ENCODE measurements around the gene CPA4.

CPA4 gene

DNA sequence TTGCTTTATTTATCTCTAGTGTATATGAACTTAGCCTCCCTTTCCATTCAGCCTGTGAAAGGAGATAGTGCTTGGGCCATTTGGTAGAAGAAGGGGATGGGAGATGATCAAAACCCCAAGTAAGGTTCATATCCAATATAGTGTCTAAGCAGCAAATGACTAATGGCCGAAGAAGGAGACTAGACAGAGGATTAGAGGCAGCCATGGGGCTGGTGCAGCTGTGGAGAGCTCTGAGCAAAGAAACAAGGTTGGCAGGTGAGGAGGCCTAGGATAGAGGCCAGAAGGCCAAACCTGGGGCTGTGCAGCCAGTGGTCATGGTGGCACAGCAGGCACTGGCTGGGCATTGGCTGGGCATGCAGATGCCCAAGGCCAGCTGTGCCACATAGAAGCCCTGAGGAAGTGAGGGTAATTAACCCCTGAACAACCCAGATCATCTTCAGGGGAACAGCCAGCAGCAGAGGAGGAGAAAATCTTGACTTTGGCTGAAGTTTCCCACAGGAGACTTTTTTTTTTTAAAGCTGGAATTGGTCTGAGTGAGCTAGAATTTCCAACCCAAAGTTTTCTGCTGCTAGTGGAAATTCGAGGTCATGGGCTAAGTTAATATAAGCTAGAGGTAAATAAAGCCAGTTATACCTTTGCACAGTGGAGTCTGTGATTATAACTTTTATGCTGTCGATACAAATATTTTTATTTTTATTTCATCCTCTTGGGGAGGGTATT, 77.0 kb downstream of the CPA4 start:
- no peak overlapping the region for H3K4me3 ChIP-seq (replicated peaks; ENCODE audit: insufficient read depth, low read length)
- peak overlapping the region; percentile 30 for H3K27ac ChIP-seq (replicated peaks)
- DNase-seq (ENCODE audit: low read depth in 1 of 2, low spot score in 1 of 2), result no peak
- no peaks in the 10 kb centered on the region for H3K27me3 ChIP-seq (ENCODE audit: insufficient read depth, poor library complexity, severe bottlenecking)
- TF ChIP-seq, protein P1, sequence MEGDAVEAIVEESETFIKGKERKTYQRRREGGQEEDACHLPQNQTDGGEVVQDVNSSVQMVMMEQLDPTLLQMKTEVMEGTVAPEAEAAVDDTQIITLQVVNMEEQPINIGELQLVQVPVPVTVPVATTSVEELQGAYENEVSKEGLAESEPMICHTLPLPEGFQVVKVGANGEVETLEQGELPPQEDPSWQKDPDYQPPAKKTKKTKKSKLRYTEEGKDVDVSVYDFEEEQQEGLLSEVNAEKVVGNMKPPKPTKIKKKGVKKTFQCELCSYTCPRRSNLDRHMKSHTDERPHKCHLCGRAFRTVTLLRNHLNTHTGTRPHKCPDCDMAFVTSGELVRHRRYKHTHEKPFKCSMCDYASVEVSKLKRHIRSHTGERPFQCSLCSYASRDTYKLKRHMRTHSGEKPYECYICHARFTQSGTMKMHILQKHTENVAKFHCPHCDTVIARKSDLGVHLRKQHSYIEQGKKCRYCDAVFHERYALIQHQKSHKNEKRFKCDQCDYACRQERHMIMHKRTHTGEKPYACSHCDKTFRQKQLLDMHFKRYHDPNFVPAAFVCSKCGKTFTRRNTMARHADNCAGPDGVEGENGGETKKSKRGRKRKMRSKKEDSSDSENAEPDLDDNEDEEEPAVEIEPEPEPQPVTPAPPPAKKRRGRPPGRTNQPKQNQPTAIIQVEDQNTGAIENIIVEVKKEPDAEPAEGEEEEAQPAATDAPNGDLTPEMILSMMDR (IDR thresholded peaks at IDR 0.05; ENCODE audit: insufficient read depth, low read length), result no peak
- TF ChIP-seq, protein P2, sequence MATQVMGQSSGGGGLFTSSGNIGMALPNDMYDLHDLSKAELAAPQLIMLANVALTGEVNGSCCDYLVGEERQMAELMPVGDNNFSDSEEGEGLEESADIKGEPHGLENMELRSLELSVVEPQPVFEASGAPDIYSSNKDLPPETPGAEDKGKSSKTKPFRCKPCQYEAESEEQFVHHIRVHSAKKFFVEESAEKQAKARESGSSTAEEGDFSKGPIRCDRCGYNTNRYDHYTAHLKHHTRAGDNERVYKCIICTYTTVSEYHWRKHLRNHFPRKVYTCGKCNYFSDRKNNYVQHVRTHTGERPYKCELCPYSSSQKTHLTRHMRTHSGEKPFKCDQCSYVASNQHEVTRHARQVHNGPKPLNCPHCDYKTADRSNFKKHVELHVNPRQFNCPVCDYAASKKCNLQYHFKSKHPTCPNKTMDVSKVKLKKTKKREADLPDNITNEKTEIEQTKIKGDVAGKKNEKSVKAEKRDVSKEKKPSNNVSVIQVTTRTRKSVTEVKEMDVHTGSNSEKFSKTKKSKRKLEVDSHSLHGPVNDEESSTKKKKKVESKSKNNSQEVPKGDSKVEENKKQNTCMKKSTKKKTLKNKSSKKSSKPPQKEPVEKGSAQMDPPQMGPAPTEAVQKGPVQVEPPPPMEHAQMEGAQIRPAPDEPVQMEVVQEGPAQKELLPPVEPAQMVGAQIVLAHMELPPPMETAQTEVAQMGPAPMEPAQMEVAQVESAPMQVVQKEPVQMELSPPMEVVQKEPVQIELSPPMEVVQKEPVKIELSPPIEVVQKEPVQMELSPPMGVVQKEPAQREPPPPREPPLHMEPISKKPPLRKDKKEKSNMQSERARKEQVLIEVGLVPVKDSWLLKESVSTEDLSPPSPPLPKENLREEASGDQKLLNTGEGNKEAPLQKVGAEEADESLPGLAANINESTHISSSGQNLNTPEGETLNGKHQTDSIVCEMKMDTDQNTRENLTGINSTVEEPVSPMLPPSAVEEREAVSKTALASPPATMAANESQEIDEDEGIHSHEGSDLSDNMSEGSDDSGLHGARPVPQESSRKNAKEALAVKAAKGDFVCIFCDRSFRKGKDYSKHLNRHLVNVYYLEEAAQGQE (IDR thresholded peaks at IDR 0.05; ENCODE audit: insufficient replicate concordance, low read depth), result no peak
- TF ChIP-seq GABPA (IDR thresholded peaks at IDR 0.05; ENCODE audit: low read depth), result no peak
- no peak for TF ChIP-seq SPI1 (IDR thresholded peaks at IDR 0.05; ENCODE audit: borderline replicate concordance, low read depth)
- TF ChIP-seq POLR2AphosphoS5 (IDR thresholded peaks at IDR 0.05; ENCODE audit: low read depth), result no peak

DNA sequence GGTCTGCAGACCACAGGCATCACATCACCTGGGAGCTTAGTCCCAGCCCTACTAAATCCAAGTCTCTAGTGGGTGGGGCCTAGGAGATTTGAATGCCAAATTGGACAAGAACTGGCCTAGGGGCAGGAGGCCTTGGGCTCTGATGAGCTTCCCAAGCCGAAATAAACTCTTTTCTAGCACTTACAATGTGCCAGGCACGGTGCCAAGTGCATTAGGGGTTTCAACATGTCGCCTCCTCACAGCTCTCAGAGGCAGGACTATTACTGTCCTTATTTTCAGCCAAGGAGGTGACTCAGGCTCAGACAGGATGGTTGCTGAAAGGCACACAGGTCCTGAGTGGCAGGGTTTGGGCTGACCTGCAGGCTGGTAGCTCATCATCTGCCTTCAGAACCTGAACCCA, 78.1 kb downstream of the CPA4 start:
- Histone ChIP-seq H3K27ac (replicated peaks) (no peak overlapping the region), H3K27me3 (ENCODE audit: insufficient read depth, poor library complexity, severe bottlenecking) (no peaks in the 10 kb centered on the region), H3K4me3 (replicated peaks; ENCODE audit: insufficient read depth, low read length) (no peak overlapping the region)
- DNase-seq (ENCODE audit: low read depth in 1 of 2, low spot score in 1 of 2), result no peak
- TF ChIP-seq, protein P2 (IDR thresholded peaks at IDR 0.05; ENCODE audit: insufficient replicate concordance, low read depth), result no peak
- TF ChIP-seq SPI1 (IDR thresholded peaks at IDR 0.05; ENCODE audit: borderline replicate concordance, low read depth) (no peak), GABPA (IDR thresholded peaks at IDR 0.05; ENCODE audit: low read depth) (no peak)
- TF ChIP-seq, protein P1 (IDR thresholded peaks at IDR 0.05; ENCODE audit: insufficient read depth, low read length), result no peak

DNA sequence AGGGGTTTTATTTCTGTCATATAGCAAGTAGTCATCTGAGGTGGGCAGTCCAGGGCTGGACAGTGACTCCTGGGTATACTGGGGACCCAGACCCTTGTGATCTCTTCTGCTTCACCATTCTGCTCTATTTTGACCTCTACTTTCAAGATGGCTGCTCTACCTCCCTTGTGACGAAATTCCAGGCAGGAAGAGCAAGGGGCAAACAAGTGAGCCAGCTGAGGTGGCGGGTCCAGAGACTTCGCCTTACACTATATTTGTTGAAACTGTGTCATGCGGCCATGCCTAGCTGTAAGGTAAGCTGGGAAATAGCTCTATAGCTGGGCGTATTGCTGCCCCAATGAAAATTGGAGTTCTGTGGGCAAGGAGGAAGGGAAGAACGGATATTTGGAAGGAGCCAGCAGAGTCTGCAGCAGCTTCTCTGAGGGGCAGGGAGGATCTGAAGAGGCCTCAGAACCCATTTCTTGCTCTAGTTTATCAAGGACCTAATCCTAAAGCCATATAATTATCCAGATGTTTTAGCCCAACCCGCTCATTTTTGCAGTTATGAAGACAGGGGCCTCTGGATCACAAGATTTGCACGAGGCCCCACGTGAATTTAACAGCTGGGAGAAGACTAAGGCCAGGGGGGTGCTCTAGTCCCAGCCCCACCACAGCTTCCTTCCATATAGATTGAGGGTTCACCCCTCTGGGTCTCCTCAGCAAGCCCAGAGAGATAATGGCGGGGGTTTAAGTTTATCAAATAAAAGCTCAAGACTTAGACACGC, 79.6 kb downstream of the CPA4 start:
- Histone ChIP-seq H3K4me3 (replicated peaks; ENCODE audit: insufficient read depth, low read length) (no peak overlapping the region), H3K27ac (replicated peaks) (no peak overlapping the region), H3K27me3 (ENCODE audit: insufficient read depth, poor library complexity, severe bottlenecking) (no peaks in the 10 kb centered on the region)
- no peak for TF ChIP-seq POLR2AphosphoS5 (IDR thresholded peaks at IDR 0.05; ENCODE audit: low read depth)
- DNase-seq (ENCODE audit: low read depth in 1 of 2, low spot score in 1 of 2), result no peak
